NCI-H524 (cell line): Measurements from ENCODE around the gene RNU1-4.
"Not testable (repeated sequence)": the region's sequence is repeated elsewhere in the genome, so short reads cannot be mapped to it uniquely, and the experiment has no call there.

Experiments used
- DNase-seq, 2 experiments: peaks; one replicate each; lab custom pipeline; 2025; lab: John Stamatoyannopoulos, UW

RNU1-4 gene

DNA sequence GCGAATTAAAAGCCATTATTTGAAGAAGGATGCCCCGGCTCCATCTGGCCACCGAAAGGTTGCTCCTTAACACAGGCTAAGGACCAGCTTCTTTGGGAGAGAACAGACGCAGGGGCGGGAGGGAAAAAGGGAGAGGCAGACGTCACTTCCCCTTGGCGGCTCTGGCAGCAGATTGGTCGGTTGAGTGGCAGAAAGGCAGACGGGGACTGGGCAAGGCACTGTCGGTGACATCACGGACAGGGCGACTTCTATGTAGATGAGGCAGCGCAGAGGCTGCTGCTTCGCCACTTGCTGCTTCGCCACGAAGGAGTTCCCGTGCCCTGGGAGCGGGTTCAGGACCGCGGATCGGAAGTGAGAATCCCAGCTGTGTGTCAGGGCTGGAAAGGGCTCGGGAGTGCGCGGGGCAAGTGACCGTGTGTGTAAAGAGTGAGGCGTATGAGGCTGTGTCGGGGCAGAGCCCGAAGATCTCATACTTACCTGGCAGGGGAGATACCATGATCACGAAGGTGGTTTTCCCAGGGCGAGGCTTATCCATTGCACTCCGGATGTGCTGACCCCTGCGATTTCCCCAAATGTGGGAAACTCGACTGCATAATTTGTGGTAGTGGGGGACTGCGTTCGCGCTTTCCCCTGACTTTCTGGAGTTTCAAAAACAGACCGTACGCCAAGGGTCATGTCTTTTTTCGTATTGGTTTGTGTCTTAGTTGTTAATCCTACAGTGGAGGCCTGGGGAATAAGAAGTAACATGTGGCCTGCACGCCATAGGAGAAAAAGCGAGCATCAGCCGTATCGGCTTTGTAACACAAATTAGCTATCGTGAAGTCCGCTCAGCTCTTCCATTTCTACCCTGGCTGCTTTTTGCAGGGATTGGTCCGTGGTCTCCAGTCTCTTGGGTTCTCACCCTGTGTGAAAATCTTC is at the start of gene RNU1-4:
Gene RNU1-4 (plus strand): TSS at position 470 of the 918 bp plus-strand sequence.
- not testable (repeated sequence) for DNase-seq

DNA sequence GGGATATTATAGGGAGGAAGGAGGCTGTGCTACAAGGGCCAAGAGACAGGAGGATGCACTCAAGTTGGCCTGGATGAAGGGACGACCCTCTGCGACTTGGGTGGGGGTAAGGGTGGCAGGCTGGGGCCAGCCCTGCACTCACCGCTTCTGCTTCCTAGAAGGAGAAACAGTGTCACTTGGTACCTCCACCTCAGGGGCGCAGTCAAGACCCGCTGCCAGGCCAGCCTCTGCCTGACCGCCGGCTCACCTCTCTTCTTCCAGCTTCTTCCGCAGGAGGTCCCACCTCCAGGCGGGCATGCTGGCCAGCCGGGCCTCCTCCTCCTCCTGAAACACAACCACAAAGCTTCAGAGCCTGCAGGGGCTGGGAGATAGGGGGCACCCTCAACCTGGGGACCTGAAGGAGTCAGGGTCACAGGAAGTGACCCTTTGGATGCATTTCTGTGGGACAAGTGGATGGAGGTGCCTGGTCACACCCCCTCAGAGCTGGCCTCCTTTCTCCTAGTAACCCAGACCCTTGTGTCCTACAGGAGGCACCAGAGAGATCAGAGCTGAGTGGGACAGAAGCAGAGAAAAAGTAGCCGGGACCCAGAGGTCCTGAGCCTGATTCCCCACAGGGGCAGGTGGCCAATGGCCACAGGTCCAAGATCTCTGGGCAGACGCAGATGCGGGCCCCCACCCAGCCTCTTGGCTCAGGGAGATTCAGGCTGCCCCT is 49.2 kb upstream of the RNU1-4 start:
- not testable (repeated sequence) for DNase-seq

DNA sequence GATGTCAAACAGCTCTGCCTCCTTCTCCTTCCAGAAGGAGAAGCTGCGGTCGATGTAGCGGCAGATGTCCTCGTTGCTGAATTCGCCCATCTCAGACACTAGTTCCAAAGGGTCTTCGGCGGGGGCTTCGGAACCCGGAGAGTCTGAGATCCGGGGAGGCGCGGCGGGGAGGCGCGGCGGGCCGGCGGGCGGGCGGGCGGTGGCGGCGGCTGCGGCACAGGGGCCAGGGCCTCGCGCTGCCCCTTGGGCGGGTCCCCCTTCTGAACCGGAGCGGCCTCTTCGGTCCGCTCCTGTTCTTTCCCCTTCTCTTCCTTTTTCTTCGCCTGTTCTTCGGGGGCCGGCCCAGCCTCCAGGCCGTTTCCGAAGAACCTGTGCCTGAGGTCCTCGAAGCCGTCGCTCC is 48.0 kb upstream of the RNU1-4 start:
- not testable (repeated sequence) for DNase-seq

DNA sequence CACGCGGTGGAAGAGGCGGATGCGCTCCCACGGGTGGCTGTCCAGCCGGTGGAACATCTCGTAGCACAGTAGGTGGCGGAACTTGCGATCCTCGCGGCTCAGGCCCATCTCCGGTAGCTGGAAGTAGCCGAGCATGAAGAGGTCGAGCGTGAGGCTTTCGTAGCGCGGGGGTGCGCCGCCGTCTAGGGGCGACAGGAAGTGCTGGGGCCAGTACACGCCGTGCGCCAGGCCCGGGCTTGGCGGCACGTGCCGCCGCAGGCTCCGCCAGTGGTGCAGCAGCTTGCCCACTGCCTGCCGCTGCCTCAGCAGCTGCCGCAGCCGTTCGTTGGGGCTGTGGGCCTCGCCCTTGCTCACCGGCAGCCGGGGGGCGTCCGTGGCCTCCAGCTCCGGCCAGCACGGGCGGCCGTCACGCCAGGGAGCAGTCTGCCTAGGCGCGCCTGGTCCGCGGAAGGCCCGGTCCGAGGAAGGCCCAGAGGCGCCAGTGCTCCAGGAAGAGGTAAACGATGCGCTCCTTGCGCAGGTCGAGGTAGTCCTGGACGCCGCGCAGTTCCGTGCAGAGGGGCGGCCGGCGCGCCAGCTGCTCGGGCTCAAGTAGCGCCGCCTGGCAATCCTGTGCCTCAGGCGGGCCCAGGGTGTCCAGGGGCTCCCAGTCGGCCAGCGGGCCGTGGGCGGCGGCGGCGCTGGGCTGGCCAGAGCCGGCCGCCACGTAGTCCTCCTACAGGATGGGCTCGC is 47.4 kb upstream of the RNU1-4 start:
- DNase-seq = not testable (repeated sequence)

DNA sequence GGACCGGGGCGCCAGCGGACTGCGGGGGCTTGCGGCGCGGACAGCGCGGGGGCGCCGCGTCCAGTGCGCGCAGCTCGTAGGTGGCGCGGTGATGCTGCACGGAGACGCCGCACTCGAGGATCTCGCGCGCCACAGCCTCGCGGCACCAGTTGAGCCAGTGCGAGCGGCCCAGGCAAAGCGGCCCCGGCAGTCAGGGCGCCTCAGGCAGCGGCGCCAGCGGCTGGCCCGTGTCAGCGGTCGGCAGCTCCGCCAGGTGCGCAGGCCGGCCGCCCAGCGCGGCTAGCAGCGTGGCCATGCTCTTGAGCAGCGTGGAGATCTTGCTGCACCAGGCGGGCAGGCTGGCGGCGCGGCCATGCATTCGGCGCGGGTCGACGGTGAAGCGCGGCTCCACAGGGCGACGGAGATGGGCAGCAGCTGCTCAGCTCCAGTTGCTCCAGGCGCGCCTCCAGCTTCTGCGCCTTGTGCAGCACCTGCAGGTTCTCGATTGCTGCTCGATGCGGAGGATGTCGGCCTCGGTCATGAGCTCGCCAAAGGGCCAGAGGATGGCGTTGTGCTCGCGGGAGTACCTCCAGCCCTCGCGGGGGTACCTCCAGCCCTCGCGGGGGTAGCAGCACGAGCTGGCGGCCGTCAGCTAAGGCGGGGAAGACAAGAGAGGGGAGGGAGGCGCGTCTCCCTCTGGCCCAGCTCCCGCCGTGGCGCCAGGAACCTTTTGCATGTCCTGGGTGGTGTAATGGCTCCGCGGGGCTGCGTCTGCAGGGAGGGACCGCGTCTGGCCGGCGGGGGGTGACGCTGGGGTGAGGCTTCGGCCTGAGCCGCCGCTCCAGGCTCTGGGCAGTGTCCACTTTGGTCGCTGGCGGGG is 46.6 kb upstream of the RNU1-4 start:
- DNase-seq = not testable (repeated sequence)

DNA sequence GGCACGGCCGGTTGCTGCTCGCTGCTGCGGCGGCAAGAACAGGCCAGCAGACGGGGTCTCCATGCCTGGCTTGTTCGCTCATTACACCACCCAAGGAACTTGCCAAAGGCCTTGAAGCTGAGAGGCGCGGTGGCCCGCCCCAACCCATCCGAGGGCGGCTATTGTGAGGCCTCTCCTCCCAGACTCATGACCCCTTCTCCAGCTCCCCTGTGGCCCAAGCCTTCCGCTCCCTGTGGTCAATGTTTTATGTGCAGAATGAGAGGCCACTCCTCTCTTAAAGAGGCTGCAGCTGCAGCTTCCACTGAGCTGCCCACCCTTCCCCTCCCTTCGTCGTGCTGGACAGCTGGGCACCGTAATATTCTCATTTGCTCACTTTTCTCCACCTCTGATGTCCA is 46.0 kb upstream of the RNU1-4 start:
- DNase-seq = not testable (repeated sequence)

DNA sequence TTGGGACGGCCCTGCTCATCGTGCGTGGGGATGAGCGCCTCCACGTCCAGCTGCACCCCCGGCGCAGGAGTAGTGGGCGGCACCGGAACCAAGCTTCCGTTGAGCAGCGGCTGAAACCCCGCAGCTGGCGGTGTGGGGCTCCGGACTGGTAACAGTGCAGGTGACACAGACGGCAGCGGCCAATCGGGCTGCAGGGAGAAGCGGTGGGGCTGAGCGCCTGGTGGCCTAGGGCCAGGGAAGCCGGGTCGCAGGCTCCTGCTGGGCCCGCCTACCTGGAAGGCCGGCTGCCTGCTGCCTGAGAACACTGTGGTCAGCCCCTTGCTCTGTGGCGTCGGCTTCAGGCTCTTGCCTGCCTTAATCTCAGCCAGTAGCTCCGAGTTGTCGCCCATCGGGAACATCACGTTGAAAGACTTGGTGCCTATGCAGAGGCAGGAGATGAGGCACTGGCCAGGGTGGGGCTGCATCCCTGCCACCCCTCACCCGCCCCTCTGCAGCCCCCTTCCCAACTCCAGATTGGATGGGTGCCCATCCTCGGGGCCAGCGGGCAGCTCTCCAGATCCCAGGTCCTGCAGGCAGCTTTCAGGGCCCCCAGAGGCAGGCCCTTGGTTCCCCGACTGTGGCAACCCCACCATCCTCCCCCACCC is 43.7 kb upstream of the RNU1-4 start:
- DNase-seq = not testable (repeated sequence)

DNA sequence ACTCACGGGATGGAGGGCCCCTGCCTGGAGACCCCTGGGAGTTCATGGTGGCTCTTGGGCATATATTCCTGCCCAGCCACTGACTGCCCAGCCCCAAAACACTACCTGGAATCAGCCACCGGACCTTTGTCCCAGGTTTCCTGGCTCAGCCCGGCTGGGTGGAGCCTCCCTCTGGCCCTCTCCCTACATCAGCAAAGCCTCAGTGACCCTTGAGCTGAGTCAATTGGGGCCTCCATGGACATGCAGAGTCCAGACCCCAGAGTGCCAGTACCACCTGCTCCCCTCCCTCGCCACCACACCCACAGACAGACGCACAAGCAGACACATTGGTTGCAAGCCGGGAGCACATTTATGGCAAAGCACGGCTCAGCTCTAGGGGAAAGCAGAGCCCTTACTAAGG is 43.2 kb upstream of the RNU1-4 start:
- DNase-seq = not testable (repeated sequence)

DNA sequence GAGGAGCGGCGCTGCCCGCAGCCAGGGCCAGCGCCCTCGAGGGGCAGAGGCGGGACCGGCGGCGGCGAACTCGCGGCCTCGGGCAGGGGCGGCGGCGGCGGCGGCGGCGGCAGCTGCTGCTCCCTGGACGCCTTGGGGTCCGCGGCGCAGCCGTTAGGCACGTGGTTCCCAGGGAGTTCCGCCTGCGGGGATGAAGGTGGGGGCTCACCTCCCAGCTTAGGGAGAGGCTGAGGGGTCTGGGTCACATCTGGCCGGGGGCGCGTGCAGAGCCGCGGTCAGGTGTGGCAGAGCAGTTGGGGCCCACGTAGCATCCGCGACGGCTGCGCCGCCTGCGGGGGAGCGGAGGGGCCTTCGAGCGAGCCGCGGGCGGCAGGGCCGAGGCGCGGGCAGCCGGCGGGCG is 40.9 kb upstream of the RNU1-4 start:
- not testable (repeated sequence) for DNase-seq

DNA sequence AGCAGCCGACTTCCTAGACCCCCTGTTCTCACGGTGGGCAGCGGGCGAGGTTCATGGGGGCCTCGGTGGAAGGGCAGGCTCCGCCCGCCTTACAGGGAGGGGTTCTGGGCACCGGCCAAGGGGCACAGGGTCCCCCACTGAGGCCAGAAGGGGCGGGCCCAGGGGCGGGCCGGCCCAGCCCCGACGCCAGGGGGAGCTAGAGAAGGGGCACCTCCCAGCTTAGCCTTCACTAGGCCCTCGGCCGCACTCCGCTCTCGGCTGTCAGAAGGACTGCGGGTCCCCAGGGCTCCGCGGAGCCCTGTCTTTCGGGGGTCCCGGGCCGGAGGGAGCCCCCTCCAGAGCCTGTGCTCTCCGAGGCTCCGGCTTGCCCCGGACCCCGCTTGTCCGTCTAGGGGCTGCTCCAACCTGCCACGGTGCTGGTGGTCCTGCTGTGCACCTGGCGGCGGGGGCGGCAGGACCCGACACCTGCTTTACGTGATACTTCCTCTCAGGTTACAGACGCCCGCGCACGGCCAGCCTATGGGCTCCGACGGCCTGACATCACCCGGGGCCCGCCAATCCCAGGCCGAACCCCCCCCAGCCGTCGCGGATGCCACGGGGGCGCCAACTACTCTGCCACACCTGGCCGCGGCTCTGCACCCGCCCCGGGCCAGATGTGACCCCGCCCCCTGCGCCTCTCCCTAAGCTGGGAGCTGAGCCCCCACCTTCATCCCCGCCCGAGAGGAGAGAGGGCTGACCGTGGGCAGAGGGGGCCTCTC is 40.0 kb upstream of the RNU1-4 start:
- DNase-seq = not testable (repeated sequence)

DNA sequence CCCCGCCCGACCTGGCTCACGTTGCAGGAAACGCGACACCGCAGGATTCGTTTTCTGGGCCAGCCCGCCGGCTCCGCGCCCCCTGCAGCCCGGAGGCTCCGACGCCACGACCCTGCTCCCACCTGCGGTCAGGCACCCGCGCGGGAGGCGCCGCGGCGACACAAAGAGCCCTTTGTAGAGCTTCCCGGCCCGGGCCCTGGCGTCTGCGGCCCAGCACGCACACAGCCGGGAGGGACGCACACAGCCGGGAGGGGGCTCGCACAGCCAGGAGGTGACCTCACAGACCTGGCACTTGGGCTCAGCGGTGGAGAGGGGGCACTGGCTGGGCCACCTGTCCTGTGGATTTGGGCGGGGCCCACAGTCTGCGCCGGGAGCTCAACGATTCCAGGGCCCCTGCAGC is 39.1 kb upstream of the RNU1-4 start:
- not testable (repeated sequence) for DNase-seq

DNA sequence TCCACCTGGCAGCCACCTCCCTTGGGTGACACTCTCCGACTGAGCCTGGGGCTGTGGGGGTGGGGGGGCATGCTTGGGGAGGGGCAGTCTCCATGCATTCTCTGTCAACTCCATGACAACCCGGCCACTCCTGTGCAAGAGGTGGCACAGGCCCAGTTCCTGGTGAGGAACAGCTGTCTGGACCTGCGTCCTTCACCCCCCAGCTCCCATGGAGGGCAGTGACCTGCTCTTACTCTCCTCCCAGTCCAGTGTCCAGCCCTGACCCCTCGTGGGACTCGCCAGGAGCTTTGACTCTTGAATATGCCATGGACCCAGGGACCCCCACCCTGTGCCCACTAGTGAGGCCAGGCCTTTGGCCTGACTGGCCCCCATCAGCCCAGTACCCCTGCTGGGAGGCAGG is 38.0 kb upstream of the RNU1-4 start:
- DNase-seq = not testable (repeated sequence)

DNA sequence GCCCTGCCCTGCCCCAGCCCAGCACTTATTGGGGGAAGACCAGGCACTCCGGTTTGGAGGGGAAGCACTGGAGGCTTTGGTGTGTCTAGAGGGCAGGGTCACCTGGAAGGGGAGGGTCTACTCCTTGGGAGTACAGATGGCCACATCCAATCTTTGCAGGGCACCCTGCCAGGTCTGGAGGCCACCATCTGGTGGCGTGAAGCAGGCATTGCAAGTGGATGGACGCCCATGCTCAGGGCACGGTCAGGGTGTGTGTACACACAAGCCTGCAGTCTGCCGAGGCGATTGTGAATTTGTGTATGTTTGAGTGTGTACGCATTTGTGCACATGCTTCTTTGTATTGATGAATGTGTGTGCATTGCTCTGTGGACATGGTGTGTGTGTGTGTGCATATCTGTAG is 37.2 kb upstream of the RNU1-4 start:
- not testable (repeated sequence) for DNase-seq

DNA sequence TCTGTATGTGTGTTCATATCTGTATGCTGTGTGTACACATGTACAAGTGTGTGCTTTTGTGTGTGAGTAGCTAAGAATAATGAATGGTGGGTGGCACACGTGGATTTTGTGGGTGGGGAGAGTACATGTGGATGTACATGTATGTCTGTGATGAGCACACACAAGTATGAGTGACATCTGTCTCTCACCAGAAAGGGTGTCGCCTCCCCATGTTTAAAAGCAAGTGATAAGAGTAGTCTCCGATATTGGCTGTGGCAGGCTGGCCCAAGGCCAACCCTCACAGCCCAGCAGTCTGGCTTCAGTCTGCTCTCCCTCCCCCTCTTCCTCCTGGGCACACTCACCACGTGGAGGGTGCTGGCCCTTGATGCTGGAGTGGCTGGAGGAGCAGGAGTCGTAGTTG is 36.7 kb upstream of the RNU1-4 start:
- peak; percentile 27 to 77 for DNase-seq

DNA sequence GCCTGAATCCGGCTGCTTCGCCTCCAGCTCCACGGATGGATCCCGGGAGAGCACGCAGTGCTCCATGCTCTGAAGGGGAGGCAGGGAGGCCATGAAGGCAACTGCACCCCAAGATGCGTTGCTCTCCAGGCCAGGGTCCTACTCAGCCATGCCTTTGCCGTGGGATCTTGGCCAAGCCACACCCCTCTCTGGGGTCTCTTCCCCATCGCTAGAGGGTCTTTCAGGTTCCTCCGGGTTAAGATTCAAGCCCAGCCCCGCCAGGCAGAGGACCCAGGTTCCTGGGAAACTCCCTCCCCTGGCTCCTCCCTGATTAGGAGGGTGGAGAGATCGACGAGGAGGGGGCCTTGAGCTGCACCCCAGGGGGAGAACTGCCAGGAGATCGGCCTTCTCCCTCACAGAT is 36.2 kb upstream of the RNU1-4 start:
- DNase-seq = not testable (repeated sequence)

DNA sequence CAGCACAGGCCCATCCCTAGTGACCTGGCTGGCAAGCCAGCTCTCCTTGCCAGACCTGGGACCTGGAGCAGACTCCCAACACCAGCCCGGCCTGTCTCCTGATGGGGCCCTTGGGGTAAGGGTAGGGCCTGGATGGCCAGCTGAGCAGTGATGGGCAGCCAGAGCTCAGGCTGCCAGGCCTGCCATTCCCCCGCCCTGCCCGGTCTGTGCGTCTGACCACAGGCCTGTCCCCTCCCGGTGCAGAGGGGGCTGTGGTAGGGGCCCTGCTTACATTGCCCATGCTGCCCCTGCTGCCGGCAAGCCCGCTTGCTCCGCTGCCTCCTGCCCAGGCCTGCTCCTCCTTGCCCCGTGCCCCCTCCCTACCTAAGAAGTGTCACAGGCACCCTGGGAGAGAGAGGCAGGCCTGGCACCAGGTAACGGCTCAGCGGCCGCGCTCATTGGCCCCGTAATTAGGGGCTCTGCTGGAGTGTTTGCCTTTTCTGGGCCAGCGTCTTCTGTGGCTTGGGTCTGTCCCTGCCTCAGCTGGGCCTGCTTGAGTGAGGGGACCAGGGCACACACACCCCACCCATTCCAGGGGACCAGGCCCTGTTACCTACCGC is 35.7 kb upstream of the RNU1-4 start:
- DNase-seq = not testable (repeated sequence)

DNA sequence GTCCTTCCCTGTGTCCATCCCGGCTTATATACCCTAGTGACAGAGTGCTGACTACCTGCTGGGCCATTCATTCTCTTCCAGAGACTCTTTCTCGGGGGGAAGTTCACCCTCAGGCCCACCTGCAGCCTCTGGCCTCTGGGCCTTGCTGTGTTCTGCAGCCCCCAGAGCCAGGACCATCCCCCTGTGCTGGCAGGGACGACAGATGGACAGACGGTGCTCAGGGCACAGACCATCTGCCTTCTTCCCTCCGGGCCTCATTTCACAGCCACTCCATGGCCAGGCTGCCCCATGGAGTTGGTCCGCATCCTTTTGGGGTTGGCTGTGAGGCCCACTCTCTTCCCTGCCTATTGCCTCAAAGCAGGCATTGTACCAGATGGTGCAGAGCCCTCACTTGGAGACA is 34.0 kb upstream of the RNU1-4 start:
- DNase-seq = peak; percentile 77 to 84

DNA sequence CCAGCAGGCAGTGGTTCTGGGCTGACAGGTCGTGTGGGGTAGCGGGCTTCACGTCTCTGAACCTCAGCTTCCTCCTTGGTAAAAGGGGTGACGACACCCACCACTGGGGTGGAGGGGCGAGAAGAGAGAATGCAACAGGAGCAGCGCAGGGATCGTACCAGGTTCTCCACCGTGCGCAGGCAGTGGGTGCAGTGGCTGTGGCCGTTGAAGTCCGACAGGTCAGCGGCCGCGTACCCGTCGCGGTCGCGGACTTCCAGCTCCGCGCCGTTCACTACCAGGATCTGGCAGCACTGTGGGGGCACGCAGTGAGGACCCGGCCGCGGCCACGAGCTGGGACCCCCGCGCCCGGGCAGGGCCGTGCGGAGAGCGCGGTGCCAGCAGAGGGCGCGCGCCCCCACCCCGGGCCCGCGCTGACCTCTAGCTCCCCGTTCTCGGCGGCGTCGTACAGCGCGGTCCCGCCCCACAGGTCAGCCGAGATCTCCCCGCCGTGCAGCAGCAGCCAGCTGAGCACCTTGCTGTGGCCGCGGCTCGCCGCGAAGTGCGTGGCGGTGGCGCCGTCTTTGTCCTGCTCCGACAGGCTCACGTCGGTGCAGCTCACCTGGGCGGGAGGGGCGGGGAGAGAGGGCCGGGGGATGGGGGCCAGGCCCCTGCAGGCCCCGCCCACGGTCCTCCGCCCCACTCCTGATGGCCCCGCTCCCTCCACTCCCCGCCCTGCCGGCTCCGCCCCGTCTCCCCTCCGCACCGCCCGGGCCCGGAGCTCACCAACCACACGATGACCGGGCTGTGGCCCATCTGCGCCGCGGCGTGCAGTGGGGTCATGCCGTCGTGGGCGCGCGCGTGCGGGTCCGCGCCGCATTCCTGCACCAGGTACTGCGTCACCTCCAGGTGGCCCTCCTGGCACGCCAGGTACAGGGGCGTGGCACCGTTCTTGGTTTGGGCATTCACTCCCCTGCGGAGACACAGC is 32.9 kb upstream of the RNU1-4 start:
- not testable (repeated sequence) for DNase-seq
